Activated CD4-positive, alpha-beta T cell treated with anti-CD3 and anti-CD28 coated beads, Interleukin-2, Interleukin-4, amounts not matched to agents 100 ng/mL and 50 ng/mL, durations not matched to agents 16 hours and 8 hours (primary cell): ENCODE results near the gene IL22RA2.
"Not testable (repeated sequence)": the region's sequence is repeated elsewhere in the genome, so short reads cannot be mapped to it uniquely, and the experiment has no call there.

Experiments used
- DNase-seq: peaks from one replicate; pipeline ENCODE4 v3.0.0-alpha.2; 2020; ENCODE audit warnings: low spot score

IL22RA2 gene, protein sequence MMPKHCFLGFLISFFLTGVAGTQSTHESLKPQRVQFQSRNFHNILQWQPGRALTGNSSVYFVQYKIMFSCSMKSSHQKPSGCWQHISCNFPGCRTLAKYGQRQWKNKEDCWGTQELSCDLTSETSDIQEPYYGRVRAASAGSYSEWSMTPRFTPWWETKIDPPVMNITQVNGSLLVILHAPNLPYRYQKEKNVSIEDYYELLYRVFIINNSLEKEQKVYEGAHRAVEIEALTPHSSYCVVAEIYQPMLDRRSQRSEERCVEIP

DNA sequence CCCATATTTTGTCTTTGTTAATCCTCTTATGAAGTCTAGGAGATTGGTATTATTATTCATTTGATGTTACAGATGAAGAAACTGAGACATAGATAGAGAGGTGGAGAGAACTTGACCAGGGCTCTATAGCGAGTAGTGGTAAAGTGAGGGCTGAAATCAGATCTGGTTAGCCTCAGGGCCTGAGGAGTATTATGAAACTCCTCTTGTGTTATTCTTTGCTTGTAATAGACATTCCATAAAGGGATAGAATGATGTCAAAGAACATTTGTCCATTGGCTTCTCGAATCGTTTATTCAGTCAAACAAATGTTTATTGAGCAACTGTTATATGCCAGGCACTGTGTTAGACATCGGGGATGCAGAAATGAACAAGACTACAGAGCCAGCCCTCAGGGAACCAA is at the start of gene IL22RA2:
Gene IL22RA2, minus strand, starts transcription at position 144 of the 400 bp plus-strand sequence. CDS start 11,895 bp downstream, outside the sequence.
- DNase-seq, result no peak

DNA sequence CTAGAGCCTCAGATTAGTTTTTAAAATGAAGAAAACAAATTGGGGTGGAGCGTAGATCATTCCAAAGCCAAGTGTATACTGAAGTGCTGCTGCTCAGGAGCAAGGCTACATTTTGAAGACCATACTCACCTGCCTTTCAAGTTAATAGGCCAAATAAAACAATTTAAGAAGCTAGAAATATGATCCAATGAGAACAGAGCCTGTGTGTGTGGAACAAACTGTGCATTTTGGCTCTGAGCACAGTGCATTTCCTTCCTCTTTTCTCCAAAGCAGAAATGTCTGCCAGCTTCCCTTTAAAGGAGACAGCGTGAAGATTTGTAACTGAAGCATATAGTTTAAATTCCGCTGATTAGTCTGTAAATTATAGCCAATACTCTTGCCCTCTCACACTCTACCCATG is 48.9 kb upstream of the IL22RA2 start:
- no peak for DNase-seq

DNA sequence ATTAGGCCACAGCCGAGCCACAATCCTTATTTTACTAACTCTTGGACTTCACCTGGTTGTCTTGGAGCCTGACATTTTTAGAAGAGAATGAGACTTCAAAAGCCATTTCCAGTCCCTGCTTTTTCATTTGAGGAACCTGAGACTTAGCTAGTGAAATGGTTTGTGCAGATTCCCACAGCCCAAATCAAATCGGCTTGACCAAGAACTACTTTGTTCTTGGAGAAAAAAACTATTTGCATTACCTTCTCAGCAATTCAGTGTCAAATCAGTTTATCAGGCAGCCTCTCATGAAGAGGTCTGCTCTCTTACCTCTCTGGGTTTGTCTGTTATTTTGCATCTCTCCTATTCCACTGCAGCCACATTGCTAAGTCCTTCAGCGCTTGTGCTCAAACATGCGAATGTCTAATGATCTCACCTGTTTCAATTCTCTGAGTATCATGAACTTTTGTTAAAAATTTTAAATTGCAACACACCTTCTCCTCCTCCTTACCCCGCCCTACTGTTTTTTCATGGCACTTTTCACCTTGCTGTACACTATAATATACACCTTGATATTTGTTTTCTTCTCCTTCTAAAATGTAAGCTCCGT is 46.3 kb upstream of the IL22RA2 start:
- DNase-seq, result no peak

DNA sequence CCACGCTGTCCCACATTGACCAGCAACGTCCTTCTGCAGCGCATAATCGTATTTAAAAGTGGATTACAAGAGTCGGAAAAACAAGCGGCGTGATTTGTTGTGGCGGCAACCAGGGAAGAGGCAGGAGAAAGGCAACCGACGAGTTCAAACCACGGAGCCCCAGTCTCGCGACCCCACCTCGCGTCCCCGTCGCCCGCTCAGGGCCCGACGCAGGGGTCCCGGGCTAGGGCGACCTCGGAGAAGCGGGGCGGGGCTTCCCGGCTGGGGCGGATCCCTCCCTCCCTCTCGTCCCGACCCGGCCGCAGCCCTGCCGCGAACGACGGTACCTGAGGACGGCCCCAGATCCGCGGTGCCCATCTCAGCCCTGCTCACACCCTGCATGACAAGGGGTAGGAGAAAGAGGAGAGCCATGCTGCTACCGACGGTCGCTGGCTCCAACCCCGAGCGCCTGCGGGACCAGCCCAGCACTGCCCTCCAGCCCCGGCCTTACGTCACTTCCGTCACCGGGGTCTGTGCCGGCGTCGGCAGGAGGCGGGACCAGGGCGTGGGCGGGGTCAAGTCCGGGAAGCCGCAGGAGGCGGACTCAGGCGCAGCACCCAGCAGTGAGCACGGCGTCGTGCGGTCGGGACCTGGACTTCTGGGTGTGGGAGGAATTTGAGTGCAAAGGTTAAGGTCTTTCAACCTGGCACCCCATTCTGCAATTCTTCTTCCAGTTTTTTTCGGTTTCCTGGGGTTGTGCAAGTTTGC is 45.6 kb upstream of the IL22RA2 start, which contains the start of gene IFNGR1:
Gene IFNGR1, minus strand, starts transcription at position 469 of the 747 bp plus-strand sequence. Its CDS starts 58 bp downstream, at position 411.
- DNase-seq, result peak; percentile 95

DNA sequence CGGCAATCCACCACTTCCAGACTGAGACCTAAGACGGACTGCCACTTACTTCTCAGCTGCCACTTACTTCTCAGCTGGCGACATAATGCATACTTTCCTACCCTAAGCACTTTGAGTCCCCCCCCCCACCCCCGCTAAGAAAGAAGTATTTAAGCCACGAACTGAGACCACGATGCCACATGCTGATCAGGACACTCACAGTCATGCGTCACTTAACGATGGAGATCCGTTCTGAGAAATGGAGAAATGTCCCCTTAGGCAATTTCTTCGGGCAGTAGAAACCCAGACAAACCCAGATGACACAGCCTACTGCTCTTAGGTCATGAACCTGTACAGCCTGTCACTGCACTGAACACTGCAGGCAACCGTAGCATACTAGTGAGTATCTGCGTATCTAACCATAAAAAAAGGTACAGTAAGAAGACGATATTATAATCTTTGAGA is 45.1 kb upstream of the IL22RA2 start:
- peak; percentile 48 for DNase-seq

DNA sequence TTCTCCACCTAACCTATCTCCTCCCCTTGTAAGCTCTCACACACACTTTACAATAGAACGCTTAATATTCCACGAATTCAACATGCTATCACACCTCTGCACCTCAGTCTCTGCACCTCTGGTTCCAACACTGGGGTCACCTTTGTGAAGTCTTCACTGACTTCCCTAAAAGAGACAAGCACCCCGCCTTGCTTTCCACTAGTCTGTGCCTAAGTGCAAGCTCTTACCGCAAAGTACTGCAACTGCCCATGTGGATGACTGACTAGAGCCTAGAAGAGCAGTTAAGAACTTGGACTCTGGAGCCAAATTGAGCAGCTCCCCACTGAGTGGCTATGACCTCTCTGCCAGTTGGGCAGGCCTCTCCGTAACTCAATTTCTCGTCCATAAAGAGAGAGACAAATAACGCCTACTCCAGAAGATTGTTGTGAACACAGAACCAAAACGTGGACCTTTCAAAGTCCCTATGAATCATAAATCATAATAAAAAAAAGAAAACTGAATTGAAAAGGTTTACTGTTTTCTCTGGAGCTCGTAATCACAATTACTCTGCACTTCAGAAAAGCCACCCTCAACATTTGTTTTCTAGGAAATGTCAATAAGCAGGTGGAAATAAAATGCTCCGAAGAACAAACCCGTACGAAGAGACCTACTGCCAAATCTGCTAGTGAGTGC is 44.5 kb upstream of the IL22RA2 start:
- DNase-seq, result no peak

DNA sequence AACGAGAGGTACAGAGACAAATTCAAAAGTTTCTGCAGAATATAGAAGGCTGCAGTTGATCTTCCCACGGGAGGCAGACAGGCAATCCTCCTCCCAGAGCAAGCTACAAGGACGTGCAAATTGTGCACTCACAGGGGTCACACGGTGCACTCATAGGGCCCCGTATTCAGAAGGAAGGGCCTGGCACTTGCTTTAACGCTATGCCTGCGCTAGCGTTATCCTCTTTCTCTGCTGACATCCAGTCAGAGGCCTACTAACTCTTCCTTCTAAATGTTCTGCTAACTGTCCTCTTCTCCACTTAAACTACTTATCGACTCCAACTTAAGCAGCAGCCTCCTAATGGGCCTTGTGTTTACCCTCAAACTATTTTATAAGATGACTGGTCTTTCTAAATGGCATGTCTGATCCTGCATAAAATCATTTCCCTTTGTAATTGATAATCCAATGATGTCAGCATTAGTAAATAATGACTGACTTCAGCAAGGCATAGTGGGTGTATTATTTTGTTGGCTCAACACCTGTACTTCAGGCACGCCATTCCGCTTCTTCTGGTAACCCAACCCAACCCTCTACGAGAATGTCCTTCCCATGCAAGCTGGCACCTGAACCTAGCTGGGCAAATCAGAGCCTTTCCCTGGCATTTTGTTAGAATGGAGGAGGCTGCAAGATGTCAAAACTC is 43.6 kb upstream of the IL22RA2 start:
- DNase-seq, result no peak

DNA sequence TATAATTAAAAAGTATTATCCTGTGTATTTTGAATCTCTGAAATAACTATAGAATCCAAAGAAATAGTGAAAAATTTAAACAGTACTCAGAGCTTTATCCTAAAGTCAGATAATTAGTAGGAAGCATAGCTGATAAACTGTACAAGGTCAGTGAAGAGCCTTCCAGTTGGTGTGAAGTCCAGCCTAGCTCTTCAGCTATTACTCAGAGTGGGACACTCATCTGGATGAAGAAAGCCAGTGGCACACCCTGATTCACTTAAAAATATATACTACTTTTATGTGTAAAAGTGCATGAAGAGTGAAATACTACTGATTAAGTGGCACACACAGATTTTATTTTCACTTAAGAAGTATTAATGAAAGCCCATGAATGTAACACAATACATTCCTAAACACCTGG is 42.7 kb upstream of the IL22RA2 start:
- DNase-seq, result no peak

DNA sequence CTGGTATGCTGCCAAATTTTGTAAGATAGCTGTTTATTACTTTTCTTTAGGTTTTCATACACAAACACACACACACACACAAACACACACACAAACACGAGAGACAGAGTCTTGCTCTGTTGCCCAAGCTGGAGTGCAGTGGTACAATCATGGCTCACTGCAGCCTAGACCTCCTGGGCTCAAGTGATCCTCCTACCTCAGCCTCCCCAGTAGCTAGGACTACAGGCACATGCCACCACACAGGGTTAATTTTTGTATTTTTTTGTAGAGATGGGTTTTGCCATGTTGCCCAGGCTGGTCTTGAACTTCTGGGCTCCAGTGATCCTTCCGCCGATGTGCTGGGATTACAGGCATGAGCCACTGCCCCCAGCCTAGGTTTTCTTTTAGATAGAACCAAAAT is 42.2 kb upstream of the IL22RA2 start:
- DNase-seq, result not testable (repeated sequence)

DNA sequence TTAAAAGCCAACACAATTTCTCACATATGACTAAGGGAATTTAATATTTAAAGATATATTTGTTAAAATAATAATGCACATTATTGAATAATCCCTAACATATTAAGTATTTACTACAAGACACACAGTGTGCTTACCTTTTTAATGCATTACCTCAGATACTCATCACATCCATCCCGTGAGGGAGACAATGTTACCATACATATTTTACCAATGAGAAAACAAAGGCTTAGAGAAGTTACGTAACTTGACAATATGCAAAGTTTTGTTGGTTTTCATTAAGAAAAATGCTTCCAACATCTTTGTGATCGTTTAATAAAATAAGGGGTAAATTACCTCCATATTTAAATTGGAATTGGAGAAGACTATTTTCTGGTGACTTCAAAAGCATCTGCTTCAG is 41.5 kb upstream of the IL22RA2 start:
- DNase-seq, result no peak

DNA sequence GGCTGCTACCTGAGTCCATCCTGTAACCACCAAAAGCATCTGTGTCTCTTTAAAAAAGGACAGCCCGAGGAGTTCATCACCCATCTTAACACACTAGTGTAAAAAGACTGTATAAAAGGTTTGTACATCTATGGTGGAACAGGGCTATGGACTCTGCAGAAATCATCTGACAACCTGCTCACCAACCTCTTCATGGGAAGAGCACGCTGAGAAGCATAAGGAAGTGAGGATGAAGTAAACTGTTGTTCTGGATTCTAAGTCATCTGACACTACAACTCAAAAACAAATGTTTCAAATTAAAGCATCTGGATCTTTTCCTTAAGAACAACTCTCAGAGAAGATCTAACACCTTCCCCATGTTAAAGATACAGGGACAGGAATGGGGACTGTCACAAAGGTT is 40.4 kb upstream of the IL22RA2 start:
- DNase-seq, result no peak

DNA sequence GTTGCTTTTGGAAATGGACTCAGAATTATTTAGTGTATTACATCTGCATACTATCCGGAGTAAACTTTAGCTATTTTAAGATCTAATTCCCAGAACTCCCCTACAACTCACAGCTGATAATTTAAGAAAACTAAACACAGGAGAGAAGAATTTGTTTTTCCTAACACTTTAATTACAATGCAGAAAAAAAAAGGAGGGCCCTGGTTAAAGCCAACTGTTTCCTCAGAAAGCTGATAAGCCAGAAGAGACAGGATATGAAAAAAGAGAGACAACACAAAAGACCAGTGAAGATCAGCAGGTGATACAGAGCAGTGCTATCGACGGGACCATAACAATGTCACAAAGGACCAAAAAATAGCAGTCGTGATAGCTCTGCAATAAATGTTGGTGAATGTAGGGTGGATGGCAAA is 39.9 kb upstream of the IL22RA2 start:
- no peak for DNase-seq

DNA sequence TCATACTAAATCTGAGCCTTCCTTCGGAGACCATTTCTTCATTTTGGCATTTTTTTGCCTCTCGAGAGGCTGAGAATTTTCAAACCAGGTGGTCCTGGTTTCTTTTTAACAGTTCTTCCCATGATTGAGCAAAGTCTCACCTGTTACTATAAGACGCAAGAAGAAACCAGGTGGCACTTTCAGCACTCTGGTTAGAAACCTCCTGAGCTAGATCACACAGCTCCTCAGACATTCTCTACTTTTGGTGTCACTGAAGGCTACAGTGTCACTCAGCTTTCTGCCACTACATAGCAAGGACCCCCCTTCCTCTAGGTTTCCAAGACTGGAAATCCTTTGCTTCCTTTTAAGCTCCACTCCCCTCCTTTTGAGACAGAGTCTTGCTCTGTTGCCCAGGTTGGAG is 38.5 kb upstream of the IL22RA2 start:
- no peak for DNase-seq

DNA sequence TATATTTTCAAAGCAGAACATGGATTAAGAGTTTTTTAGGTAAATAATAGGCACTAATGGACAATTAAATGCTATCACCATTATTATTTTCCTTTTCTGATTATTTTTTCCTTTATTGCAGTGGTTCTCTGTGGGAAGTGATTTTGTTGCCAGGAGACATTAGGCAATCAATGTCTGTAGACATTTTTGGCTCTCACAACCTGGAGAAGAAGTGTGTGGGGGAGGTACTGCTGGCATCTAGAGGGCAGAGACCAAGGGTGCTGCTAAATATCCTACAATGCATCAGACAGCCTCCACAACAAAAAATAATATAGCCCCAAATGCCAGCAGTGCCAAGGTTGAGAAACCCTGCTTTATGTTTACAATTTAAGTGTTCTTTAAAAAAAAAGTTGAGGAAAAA is 37.5 kb upstream of the IL22RA2 start:
- no peak for DNase-seq

DNA sequence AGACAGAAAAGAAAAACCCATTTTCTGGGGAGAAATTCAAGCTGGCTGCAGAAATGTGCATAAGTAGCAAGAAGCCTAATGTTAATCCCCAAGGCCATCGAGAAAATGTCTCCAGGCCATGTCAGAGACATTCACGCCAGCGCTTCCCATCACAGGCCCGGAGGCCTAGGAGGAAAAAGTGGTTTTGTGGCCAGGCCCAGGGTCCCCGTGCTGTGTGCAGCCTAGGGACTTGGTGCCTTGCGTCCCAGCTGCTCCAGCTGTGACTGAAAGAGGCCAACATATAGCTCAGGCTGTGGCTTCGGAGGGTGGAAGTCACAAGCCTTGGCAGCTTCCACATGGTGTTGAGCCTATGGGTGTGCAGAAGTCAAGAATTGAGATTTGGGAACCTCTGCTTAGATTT is 34.8 kb upstream of the IL22RA2 start:
- DNase-seq, result no peak

DNA sequence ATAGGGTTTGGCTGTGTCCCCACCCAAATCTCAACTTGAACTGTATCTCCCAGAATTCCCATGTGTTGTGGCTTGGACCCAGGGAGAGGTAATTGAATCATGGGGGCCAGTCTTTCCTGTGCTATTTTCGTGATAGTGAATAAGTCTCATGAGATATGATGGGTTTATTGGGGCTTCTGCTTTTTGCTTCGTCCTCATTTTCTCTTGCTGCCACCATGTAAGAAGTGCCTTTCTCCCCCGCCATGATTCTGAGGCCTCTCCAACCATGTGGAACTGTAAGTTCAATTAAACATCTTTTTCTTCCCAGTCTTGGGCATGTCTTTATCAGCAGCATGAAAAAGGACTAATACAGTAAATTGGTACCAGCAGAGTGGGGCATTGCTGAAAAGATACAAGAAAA is 34.0 kb upstream of the IL22RA2 start:
- DNase-seq, result not testable (repeated sequence)

DNA sequence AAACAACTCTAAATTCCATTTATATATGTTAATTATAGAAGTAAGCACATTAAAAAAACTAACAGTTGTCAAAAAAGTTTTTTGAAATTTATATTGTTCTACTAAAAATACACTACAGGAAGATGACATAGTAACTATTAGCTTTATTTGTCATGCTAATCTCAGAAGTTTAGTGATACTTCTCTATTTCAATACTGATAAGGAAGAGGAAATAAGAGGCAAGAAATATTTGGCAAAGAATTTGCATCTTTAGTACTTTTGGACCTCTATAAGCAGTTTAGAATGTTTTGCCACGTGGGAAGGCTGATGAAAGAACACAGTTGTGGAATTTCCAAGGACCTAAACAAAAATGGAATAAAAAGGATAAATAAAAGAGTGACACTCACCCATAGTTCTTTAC is 33.1 kb upstream of the IL22RA2 start:
- DNase-seq, result no peak

DNA sequence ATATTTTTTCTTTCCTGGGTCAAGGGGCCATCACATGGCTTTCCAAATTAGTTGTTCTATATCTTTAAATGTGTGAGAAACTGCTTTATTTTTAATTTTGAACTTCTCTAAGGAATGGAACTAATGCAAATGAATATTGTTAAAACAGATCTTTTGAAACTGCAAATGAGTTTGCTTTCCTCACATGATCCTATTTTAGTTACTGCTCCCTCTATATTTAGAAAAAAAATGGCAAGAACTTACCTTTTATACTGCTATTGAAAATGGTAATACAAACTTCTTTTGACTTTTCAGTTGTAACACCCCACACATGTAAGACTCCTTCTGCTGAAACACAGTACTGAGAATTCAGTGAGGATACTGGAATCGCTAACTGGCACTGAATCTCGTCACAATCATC is 29.8 kb upstream of the IL22RA2 start:
- DNase-seq, result no peak

DNA sequence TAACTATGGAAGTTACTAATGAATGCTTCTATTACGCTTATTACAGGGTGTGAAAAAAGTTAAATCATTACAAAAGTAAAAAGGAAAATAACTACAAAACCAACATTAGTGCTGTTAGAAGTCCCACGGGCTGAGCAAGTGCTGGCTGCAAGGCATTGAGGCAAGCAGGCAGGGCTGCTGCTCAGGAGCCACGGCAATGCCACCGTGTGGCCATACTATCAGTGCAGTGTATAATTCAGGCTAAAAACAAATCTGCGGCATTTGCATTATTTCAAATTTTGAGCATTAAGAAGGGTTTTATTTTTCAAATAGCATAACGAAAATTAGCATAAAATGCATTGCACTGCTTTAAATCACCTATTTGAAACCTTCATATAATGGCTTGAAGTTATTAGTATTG is 28.6 kb upstream of the IL22RA2 start:
- no peak for DNase-seq

DNA sequence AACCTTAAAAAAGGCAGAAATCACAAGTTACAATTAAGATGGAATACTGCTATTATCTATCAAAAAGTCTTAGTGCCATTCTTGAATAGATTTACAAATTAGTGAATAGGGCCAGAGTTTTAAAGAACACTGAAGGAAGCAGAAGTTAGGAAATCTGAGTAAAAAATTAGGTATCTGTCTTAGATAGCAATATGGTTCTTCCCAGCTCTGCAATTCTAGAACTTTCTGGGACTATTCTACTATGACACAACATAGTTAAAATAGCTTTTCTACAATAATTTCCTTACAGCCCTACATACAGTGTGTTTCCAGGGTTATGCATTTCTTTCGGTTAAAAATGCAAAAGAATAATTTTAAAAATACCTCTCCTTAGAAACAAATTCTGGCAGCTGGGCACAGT is 27.6 kb upstream of the IL22RA2 start:
- no peak for DNase-seq

DNA sequence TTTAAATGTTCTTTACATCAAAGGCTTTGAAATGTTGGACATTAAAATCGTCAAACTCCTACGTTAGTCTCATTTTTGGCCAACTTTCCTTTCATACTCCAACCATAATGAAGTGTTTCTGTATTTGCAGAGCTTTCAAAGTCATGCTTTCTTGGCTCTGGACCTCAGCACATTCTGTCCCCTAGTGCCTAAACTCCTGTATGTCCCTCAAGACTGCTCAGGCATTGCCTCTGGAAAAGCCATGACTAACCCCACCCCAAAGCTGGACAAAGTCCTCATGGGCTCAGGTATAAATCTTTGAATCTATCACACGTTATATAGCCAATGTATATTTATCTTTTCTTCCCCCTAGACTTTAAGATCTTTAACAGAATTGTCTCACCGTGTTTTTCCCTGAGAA is 26.8 kb upstream of the IL22RA2 start:
- DNase-seq, result no peak
